Measurements from ENCODE around the gene EIF5.

The EIF5 gene

DNA sequence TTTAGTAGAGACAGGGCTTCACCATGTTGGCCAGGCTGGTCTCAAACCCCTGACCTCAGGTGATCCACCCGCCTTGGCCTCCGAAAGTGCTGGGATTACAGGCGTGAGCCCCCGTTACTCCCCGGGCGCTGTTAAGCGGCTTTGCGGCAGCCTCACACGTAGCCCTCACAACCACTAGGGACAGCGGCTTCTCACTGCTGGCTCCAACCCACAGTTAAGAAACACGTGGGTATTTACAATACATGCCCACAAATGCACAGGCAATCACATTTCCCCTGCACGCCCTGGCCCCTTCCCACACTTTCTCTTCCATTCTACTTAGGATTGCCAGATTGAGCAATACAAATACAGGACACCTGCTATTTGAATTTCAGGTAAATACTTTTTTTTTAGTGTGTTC, 37.0 kb upstream of the EIF5 start:
- H3K36me3 ChIP-seq (ENCODE audit: control insufficient read depth in 2 of 2, insufficient read depth in 1 of 2, low read length in 2 of 2): no peaks in the 10 kb centered on the region
- no peaks in the 10 kb centered on the region for H3K9me3 ChIP-seq (ENCODE audit: control insufficient read depth, insufficient read depth, low read depth, low read length)
- H3K27ac ChIP-seq (ENCODE audit: extremely low read depth, low read depth, low read length): no peak overlapping the region
- POLR2A ChIA-PET: no interaction called here
- CTCF ChIA-PET: interaction anchor here (0.7 kb wide), 2 partner anchors 163 to 192 kb away, joined by 4 to 5 read pairs; no protein-coding TSS in a partner anchor
- no peaks in the 10 kb centered on the region for H3K4me1 ChIP-seq (ENCODE audit: control insufficient read depth, insufficient read depth, low read length)
- H3K4me3 ChIP-seq (ENCODE audit: low read depth, low read length): no peak overlapping the region
- TF ChIP-seq ZNF555 (tag by site-specific recombination; conservative IDR thresholded peaks at IDR 0.05) (no peak), ZFHX2 (tag by site-specific recombination; conservative IDR thresholded peaks at IDR 0.05) (peak; percentile 61), EGR2 (tag by site-specific recombination; IDR thresholded peaks at IDR 0.05; ENCODE audit: low read depth) (peak; percentile 53; the same call in 1 of the 2 replicates), ZNF146 (tag by site-specific recombination; IDR thresholded peaks at IDR 0.05) (no peak)

DNA sequence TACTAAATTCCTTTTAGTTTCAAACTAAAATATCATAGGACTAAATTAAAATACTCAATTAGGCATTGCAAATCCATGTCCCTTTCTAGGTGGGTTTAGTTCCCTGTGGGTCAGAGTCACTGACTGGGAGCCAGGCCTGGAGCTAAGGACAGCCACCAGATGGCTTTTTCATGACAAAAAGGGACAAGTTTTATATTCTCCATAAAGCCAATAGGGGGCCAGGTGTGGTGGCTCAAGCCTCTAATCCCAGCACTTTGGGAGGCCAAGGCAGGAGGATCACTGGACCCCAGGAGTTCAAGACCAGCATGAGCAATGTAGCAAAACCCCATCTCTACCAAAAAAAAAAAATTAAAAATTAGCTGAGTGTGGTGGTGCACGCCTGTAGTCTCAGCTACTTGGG, 35.4 kb upstream of the EIF5 start:
- ChIA-PET CTCF (interaction anchor here (0.6 to 1.5 kb wide), 7 partner anchors 35 to 597 kb away, joined by 3 to 10 read pairs (median 4); no protein-coding TSS in a partner anchor), POLR2A (no interaction called here)
- H3K4me1 ChIP-seq (ENCODE audit: control insufficient read depth, insufficient read depth, low read length): no peaks in the 10 kb centered on the region
- no peak for TF ChIP-seq ZNF747 (tag by site-specific recombination; IDR thresholded peaks at IDR 0.05)
- TF ChIP-seq, protein P1, sequence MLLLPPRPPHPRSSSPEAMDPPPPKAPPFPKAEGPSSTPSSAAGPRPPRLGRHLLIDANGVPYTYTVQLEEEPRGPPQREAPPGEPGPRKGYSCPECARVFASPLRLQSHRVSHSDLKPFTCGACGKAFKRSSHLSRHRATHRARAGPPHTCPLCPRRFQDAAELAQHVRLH (tag by site-specific recombination; IDR thresholded peaks at IDR 0.05): peak; percentile 21; the same call in 1 of the 2 replicates
- TF ChIP-seq, protein P2, sequence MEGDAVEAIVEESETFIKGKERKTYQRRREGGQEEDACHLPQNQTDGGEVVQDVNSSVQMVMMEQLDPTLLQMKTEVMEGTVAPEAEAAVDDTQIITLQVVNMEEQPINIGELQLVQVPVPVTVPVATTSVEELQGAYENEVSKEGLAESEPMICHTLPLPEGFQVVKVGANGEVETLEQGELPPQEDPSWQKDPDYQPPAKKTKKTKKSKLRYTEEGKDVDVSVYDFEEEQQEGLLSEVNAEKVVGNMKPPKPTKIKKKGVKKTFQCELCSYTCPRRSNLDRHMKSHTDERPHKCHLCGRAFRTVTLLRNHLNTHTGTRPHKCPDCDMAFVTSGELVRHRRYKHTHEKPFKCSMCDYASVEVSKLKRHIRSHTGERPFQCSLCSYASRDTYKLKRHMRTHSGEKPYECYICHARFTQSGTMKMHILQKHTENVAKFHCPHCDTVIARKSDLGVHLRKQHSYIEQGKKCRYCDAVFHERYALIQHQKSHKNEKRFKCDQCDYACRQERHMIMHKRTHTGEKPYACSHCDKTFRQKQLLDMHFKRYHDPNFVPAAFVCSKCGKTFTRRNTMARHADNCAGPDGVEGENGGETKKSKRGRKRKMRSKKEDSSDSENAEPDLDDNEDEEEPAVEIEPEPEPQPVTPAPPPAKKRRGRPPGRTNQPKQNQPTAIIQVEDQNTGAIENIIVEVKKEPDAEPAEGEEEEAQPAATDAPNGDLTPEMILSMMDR (tag by site-specific recombination; IDR thresholded peaks at IDR 0.05): peak; percentile 40; the same call in 1 of the 2 replicates
- H3K9me3 ChIP-seq (ENCODE audit: control insufficient read depth, insufficient read depth, low read depth, low read length): no peaks in the 10 kb centered on the region
- H3K36me3 ChIP-seq (ENCODE audit: control insufficient read depth in 2 of 2, insufficient read depth in 1 of 2, low read length in 2 of 2): no peaks in the 10 kb centered on the region
- H3K4me3 ChIP-seq (ENCODE audit: low read depth, low read length): no peak overlapping the region
- no peak overlapping the region for H3K27ac ChIP-seq (ENCODE audit: extremely low read depth, low read depth, low read length)

DNA sequence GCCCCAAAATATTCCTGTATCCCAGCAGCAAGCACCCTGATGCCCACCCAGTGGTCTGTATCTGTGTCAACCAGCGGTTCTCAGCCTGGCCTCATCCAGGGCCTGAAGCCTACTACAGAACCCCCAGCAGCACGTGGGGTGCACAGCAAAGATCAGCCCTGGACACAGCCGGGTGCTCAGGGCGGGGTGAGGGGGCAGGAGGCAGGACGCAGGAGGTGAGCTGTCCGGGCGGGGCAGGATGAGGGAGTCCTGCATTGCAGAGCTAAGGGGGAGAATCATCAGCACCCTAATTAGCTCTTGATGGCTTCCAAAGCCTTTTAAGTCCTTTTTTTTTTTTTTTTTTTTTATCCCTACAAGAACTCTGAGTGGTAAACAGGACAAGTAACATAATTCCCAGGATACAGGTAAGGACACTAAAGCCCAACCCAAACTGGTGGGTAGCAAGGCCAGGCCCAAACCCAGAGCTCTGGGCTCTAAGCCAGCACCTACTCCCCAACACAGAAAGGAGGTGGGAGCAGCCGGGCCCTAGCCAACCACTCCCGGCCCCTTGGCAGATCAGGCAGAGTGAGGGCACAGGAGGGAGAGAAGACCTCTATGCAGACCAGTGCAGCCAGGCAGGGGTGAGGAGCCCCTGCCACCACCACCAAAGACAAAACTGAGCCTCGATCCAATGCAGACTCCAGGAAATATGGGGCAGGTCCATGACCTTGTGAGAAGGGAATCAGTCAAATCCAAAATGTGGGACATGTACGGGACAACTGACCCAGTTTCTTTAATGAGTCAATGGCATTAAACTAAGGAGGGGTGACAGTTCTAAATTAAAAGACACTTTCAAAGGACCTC, 32.3 kb upstream of the EIF5 start:
- Histone ChIP-seq H3K4me1 (ENCODE audit: control insufficient read depth, insufficient read depth, low read length) (no peaks in the 10 kb centered on the region), H3K9me3 (ENCODE audit: control insufficient read depth, insufficient read depth, low read depth, low read length) (no peaks in the 10 kb centered on the region), H3K4me3 (ENCODE audit: low read depth, low read length) (no peak overlapping the region), H3K27ac (ENCODE audit: extremely low read depth, low read depth, low read length) (no peak overlapping the region), H3K36me3 (ENCODE audit: control insufficient read depth in 2 of 2, insufficient read depth in 1 of 2, low read length in 2 of 2) (no peaks in the 10 kb centered on the region)
- TF ChIP-seq, protein P3, sequence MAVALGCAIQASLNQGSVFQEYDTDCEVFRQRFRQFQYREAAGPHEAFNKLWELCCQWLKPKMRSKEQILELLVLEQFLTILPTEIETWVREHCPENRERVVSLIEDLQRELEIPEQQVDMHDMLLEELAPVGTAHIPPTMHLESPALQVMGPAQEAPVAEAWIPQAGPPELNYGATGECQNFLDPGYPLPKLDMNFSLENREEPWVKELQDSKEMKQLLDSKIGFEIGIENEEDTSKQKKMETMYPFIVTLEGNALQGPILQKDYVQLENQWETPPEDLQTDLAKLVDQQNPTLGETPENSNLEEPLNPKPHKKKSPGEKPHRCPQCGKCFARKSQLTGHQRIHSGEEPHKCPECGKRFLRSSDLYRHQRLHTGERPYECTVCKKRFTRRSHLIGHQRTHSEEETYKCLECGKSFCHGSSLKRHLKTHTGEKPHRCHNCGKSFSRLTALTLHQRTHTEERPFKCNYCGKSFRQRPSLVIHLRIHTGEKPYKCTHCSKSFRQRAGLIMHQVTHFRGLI (tag by site-specific recombination; IDR thresholded peaks at IDR 0.05): peak; percentile 64
- TF ChIP-seq ZNF16 (tag by site-specific recombination; IDR thresholded peaks at IDR 0.05; ENCODE audit: low read depth): no peak
- 0 out of 2 replicates have a peak, but pooled peaks have one; percentile 5 for TF ChIP-seq ZFHX2 (tag by site-specific recombination; conservative IDR thresholded peaks at IDR 0.05)
- TF ChIP-seq ZBTB48 (tag by site-specific recombination; IDR thresholded peaks at IDR 0.05): peak; percentile 63; the same call in 1 of the 2 replicates
- ChIA-PET POLR2A (no interaction called here), CTCF (interaction anchor here (0.7 to 2.1 kb wide), 3 partner anchors 10 to 161 kb away, joined by 3 to 8 read pairs (median 4); no protein-coding TSS in a partner anchor)

DNA sequence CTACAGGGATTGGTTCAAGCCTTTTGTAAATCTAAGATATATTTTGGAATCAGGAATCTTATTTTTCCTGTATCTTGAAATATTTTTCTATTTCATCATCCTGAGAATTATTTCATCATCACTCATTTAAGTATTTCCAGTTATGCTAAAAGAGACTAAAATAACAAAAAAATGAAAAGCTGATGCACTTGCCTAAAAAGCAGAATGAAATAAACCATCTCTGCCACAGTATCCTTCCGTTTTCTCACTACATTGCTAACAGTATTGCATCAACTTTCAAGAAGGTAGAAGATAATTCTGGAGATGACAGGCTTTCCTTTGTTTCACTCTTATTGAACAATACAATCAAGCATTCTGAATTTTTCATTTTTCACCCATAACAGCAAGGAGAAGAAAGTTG, 31.1 kb upstream of the EIF5 start:
- Histone ChIP-seq H3K4me1 (ENCODE audit: control insufficient read depth, insufficient read depth, low read length) (no peaks in the 10 kb centered on the region), H3K4me3 (ENCODE audit: low read depth, low read length) (no peak overlapping the region)
- CTCF ChIA-PET: interaction anchor here (0.8 kb wide), 1 partner anchor 11 kb away, joined by 4 read pairs; no protein-coding TSS in a partner anchor
- TF ChIP-seq ZNF600 (tag by site-specific recombination; IDR thresholded peaks at IDR 0.05) (no peak), ZNF571 (tag by site-specific recombination; IDR thresholded peaks at IDR 0.05) (no peak), ZNF654 (tag by site-specific recombination; IDR thresholded peaks at IDR 0.05; ENCODE audit: low read depth) (no peak), RBAK (tag by site-specific recombination; IDR thresholded peaks at IDR 0.05) (no peak), YY1 (tag by site-specific recombination; IDR thresholded peaks at IDR 0.05) (no peak), ZNF76 (tag by site-specific recombination; IDR thresholded peaks at IDR 0.05; ENCODE audit: borderline replicate concordance, low read depth) (no peak), ZNF423 (tag by site-specific recombination; IDR thresholded peaks at IDR 0.05) (no peak), ZSCAN30 (tag by site-specific recombination; IDR thresholded peaks at IDR 0.05) (no peak), ZNF416 (tag by site-specific recombination; IDR thresholded peaks at IDR 0.05) (no peak), ZNF658 (tag by site-specific recombination; IDR thresholded peaks at IDR 0.05) (no peak), ZNF777 (tag by site-specific recombination; IDR thresholded peaks at IDR 0.05; ENCODE audit: borderline replicate concordance) (no peak), ZNF843 (tag by site-specific recombination; IDR thresholded peaks at IDR 0.05) (no peak)
- TF ChIP-seq, protein P4, sequence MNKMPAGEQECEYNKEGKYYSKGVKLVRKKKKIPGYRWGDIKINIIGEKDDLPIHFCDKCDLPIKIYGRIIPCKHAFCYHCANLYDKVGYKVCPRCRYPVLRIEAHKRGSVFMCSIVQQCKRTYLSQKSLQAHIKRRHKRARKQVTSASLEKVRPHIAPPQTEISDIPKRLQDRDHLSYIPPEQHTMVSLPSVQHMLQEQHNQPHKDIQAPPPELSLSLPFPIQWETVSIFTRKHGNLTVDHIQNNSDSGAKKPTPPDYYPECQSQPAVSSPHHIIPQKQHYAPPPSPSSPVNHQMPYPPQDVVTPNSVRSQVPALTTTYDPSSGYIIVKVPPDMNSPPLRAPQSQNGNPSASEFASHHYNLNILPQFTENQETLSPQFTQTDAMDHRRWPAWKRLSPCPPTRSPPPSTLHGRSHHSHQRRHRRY (tag by site-specific recombination; IDR thresholded peaks at IDR 0.05): no peak

More for the DNA sequence above, 31.1 kb upstream of the EIF5 start:
- Histone ChIP-seq H3K27ac (ENCODE audit: extremely low read depth, low read depth, low read length) (no peak overlapping the region), H3K36me3 (ENCODE audit: control insufficient read depth in 2 of 2, insufficient read depth in 1 of 2, low read length in 2 of 2) (no peaks in the 10 kb centered on the region), H3K9me3 (ENCODE audit: control insufficient read depth, insufficient read depth, low read depth, low read length) (no peaks in the 10 kb centered on the region)
- POLR2A ChIA-PET: interaction anchor here (0.7 kb wide), 1 partner anchor 11 kb away, joined by 5 read pairs; no protein-coding TSS in a partner anchor
